NCI-H128 (cell line): ENCODE measurements around the gene GPR179.
"Not testable (repeated sequence)": the region's sequence is repeated elsewhere in the genome, so short reads cannot be mapped to it uniquely, and the experiment has no call there.

Source experiments
- DNase-seq: peaks from one replicate; lab custom pipeline; 2025; ENCODE audit not compliant: unreplicated experiment; lab: John Stamatoyannopoulos, UW

GPR179 gene

GRCh38 chr17:38324772-38325171, 19.0 kb downstream of the GPR179 start:
- DNase-seq: no peak

- DNase-seq: no peak
These were observed 19.5 kb downstream of the GPR179 start for GRCh38 chr17:38324141-38324697.

- no peak for DNase-seq
These were observed 20.9 kb downstream of the GPR179 start for GRCh38 chr17:38322897-38323296.

- peak; percentile 14 for DNase-seq
These were observed 21.5 kb downstream of the GPR179 start for GRCh38 chr17:38322156-38322779.

- DNase-seq: no peak
These were observed 23.3 kb downstream of the GPR179 start for GRCh38 chr17:38320482-38320881.

GRCh38 chr17:38317081-38317480, 26.7 kb downstream of the GPR179 start:
- DNase-seq: no peak

GRCh38 chr17:38315497-38315896, 28.3 kb downstream of the GPR179 start:
- no peak for DNase-seq

- DNase-seq: peak; percentile 66
These were observed 46.8 kb downstream of the GPR179 start, which contains the start of gene MRPL45 for GRCh38 chr17:38296834-38297517. Gene MRPL45 (plus strand): TSS chr17:38297168. CDS start chr17:38297184, 16 bp downstream.

GRCh38 chr17:38295602-38296365, 48.0 kb downstream of the GPR179 start:
- DNase-seq: not testable (repeated sequence)

- DNase-seq: not testable (repeated sequence)
These were observed 54.0 kb downstream of the GPR179 start for GRCh38 chr17:38289760-38290159.

GRCh38 chr17:38288217-38288827, 55.4 kb downstream of the GPR179 start:
- not testable (repeated sequence) for DNase-seq

- DNase-seq: not testable (repeated sequence)
These were observed 57.2 kb downstream of the GPR179 start for GRCh38 chr17:38286501-38287091.

- not testable (repeated sequence) for DNase-seq
These were observed 57.8 kb downstream of the GPR179 start for GRCh38 chr17:38285994-38286393.
